ENCODE results near the gene DBF4B. TPM values are rescaled to one million over a fixed set of nuclear protein-coding genes. Genes with fewer than 3 reads are reported as not detected.

DBF4B gene
- total RNA-seq, 4 donors from 2014 or later, result 2.6 to 16.5 (median 4.1) TPM

DNA sequence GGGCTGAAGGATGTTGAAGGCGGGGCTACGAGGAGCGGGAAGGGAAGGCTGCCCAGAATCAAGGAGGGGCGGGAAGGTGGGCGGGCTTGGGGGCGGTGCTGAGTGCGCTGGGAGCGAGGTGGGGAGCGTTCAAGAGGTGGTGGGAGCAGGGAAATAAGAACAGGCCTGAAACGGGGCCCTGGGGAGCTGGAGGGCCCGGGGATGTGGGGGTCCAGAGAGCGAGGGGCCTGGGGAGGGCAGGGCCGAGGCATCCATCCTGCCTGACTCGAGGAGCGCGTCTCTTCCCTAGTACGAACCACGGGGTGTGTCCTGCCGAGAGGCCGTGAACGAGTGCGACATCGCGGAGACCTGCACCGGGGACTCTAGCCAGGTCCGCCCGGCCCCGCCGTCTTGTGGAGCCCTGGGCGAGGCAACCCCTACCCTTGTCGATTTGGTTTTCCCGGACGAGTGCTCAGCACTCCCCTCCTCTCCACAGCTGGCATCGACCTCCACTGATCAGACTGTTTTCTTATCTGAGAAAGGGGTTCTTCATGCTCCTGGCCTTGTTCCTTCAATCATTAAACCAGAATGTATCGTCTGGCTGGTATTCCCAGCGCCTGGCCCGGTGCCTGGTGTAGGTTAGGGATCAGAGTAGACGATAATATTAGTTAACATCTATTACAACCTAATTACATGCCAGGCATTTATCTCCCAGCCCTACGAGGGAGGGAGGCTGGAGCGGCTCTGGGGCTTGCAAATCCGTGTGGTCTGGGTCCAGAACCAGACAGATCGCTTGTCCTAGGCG, 67.6 kb downstream of the DBF4B start:
- H3K4me1 ChIP-seq, result peaks cover 4 to 31% (median 7%) of the 10 kb centered on the region in 4 donors
- no peaks in the 10 kb centered on the region for H3K36me3 ChIP-seq
- peak overlapping the region; percentile 50 to 74 (median 68) for H3K4me3 ChIP-seq
- TF ChIP-seq POLR2A (IDR thresholded peaks at IDR 0.05), result peak in 1 of 2 donors; percentile 6
- TF ChIP-seq, protein P1, sequence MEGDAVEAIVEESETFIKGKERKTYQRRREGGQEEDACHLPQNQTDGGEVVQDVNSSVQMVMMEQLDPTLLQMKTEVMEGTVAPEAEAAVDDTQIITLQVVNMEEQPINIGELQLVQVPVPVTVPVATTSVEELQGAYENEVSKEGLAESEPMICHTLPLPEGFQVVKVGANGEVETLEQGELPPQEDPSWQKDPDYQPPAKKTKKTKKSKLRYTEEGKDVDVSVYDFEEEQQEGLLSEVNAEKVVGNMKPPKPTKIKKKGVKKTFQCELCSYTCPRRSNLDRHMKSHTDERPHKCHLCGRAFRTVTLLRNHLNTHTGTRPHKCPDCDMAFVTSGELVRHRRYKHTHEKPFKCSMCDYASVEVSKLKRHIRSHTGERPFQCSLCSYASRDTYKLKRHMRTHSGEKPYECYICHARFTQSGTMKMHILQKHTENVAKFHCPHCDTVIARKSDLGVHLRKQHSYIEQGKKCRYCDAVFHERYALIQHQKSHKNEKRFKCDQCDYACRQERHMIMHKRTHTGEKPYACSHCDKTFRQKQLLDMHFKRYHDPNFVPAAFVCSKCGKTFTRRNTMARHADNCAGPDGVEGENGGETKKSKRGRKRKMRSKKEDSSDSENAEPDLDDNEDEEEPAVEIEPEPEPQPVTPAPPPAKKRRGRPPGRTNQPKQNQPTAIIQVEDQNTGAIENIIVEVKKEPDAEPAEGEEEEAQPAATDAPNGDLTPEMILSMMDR (IDR thresholded peaks at IDR 0.05), result no peak
- H3K9me3 ChIP-seq, result no peaks in the 10 kb centered on the region
- H3K27me3 ChIP-seq, result no peaks in the 10 kb centered on the region
- peak in 2 of 3 donors; percentile 64 to 69 for DNase-seq
- peak overlapping the region; percentile 37 to 72 (median 58) for H3K27ac ChIP-seq

DNA sequence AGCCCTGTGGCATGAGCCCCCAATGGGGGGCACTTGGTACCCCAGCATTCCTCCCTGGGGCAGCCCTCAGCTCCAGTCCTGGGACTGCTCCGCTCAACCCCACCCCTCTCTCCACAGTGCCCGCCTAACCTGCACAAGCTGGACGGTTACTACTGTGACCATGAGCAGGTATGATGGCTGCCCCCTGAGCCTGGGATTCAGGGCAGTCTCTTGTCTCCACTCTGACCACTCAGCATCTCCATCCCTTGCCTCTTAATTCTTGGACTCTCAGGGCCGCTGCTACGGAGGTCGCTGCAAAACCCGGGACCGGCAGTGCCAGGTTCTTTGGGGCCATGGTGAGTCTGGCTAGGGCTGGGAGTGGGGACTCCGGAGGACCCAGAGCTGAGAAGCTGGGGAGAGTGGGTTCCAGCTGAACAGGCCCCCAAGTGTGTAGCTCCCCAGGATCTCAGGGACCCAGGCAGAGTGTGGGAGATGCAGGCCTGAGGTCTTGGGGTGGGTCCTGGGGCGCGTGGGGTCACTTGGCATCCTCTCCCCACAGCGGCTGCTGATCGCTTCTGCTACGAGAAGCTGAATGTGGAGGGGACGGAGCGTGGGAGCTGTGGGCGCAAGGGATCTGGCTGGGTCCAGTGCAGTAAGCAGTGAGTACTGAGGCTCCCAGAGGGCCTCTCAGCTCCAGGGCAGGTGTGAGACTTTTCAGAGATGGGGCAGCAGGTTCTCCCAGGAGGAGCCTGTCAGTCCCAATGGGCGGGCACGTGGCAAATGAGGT, 68.3 kb downstream of the DBF4B start:
- Histone ChIP-seq H3K4me1 (peaks cover 4 to 31% (median 7%) of the 10 kb centered on the region in 4 donors), H3K4me3 (peak overlapping the region in 2 of 4 donors; percentile 64 to 74), H3K36me3 (no peaks in the 10 kb centered on the region), H3K27ac (no peak overlapping the region), H3K9me3 (no peaks in the 10 kb centered on the region), H3K27me3 (no peaks in the 10 kb centered on the region)
- no peak for DNase-seq
- TF ChIP-seq, protein P1 (IDR thresholded peaks at IDR 0.05), result no peak
- no peak for TF ChIP-seq POLR2A (IDR thresholded peaks at IDR 0.05)

DNA sequence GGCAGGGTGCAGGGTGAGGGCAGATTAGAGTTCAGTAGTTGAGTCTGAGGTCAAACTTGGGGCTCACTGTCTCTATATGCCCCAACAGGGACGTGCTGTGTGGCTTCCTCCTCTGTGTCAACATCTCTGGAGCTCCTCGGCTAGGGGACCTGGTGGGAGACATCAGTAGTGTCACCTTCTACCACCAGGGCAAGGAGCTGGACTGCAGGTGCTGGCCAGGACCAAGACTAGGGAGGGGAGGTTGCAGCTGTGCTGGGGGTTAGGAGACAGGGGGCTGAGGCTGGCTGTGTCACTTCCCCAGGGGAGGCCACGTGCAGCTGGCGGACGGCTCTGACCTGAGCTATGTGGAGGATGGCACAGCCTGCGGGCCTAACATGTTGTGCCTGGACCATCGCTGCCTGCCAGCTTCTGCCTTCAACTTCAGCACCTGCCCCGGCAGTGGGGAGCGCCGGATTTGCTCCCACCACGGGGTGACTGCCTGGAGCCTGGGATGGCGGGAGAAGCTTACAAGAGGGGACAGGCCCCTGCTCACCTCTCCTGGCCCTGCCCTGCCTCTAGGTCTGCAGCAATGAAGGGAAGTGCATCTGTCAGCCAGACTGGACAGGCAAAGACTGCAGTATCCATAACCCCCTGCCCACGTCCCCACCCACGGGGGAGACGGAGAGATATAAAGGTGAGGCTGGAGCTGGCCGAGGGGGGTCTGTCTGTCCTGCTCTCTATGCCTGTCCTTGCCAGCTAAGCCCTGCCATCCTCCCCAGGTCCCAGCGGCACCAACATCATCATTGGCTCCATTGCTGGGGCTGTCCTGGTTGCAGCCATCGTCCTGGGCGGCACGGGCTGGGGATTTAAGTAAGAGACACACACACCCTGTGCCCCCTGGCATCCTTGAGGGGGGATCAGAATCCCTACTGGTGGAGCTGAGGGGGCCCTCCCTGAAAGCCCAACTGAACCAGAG, 69.2 kb downstream of the DBF4B start:
- no peak for TF ChIP-seq POLR2A (IDR thresholded peaks at IDR 0.05)
- TF ChIP-seq, protein P1 (IDR thresholded peaks at IDR 0.05), result no peak
- no peak overlapping the region for H3K27ac ChIP-seq
- no peaks in the 10 kb centered on the region for H3K36me3 ChIP-seq
- no peaks in the 10 kb centered on the region for H3K27me3 ChIP-seq
- peaks cover 4 to 31% (median 7%) of the 10 kb centered on the region in 4 donors for H3K4me1 ChIP-seq
- H3K9me3 ChIP-seq, result no peaks in the 10 kb centered on the region
- no peak for DNase-seq
- H3K4me3 ChIP-seq, result no peak overlapping the region

DNA sequence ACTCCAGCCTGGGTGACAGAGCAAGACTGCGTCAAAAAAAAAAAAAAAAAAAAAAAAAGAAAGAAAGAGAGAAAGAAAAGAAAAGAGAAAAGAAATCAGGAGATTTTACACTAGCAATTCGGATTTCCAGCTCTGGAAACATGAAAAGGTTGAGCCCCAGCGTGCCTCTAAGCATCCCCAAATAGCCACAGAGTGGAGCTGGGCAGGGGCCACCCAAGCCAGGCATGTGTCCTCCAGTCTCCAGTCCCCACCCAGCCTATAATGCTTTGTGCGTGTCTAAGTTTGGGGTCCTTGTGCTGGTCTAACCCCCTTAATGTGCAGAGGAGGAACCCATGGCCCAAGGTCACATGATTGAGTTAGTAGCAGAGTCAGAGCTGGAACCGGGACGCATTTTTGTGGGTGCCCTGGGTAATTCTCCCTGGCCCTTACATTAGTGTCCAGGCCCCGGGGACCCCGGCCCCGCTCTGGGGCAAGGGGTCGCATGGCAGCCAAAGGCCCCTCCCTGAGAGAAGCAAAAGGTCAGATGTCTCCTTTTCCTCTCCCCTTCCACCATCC, 70.3 kb downstream of the DBF4B start:
- H3K4me1 ChIP-seq, result peaks cover 4 to 31% (median 7%) of the 10 kb centered on the region in 4 donors
- H3K27ac ChIP-seq, result no peak overlapping the region
- TF ChIP-seq POLR2A (IDR thresholded peaks at IDR 0.05), result no peak
- TF ChIP-seq, protein P1 (IDR thresholded peaks at IDR 0.05), result no peak
- no peak for DNase-seq
- peak overlapping the region in 1 of 4 donors; percentile 32 for H3K4me3 ChIP-seq
- H3K36me3 ChIP-seq, result no peaks in the 10 kb centered on the region
- H3K27me3 ChIP-seq, result no peaks in the 10 kb centered on the region
- no peaks in the 10 kb centered on the region for H3K9me3 ChIP-seq
